HG03469 (cell line): ENCODE data around the gene MGST1.

Source experiments
- ATAC-seq: cut with Tn5 transposase; IDR thresholded peaks from one replicate; pipeline ENCODE4 v1.9.1; 2021; ENCODE audit warnings: mild to moderate bottlenecking, moderate library complexity, moderate number of reproducible peaks; ENCODE audit not compliant: unreplicated experiment

MGST1 gene, protein sequence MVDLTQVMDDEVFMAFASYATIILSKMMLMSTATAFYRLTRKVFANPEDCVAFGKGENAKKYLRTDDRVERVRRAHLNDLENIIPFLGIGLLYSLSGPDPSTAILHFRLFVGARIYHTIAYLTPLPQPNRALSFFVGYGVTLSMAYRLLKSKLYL

GRCh38 chr12:16347391-16348298 lies at the start of gene MGST1:
TSS of gene MGST1 (plus strand) at chr12:16347645. CDS start at chr12:16354253, 6,608 bp downstream.
- ATAC-seq = no peak

- no peak for ATAC-seq
These were observed 48.0 kb upstream of the MGST1 start for GRCh38 chr12:16299403-16299802.

- ATAC-seq = no peak
These were observed 47.3 kb upstream of the MGST1 start for GRCh38 chr12:16300122-16300521.

DNA sequence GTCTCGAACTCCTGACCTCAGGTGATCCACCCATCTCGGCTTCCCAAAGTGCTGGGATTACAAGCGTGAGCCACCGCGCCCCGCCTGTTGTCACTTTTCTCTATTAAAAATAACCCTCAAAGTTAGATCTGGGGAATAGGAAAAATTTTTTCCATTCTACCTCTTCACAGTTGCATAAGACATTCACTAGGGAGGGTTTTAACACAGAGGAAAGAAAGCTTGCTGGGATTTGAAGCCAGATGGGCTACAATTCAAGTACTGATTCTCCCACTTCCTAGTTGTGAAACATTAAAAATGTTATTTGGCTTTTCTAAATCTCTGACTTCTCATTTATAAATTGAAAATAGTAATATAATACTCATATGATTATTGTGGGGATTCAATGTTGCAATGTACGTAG lies 46.7 kb upstream of the MGST1 start:
- no peak for ATAC-seq

- ATAC-seq = no peak
These were observed 43.5 kb upstream of the MGST1 start for GRCh38 chr12:16303939-16304338.

- ATAC-seq = no peak
These were observed 39.5 kb upstream of the MGST1 start for GRCh38 chr12:16307856-16308475.

DNA sequence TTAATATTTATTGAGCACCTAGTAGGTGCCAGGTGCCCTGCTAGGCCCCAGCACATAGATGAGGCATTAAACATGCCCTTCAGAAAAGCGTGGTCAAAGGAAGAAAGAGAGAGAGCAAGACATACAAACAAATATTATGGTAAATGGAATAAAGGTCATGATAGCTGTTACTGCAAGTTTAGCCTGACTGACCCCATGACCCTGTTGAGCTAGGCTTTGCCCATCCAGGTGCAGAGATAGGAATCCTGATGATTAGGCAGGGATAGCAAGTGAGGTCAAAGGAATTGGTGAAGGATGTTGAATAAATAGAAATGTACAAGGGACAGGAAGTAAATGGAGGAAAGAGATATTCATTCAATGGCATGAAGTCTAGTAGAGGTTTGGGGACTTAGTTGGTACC lies 36.5 kb upstream of the MGST1 start:
- no peak for ATAC-seq

- no peak for ATAC-seq
These were observed 24.4 kb upstream of the MGST1 start for GRCh38 chr12:16323010-16323409.

DNA sequence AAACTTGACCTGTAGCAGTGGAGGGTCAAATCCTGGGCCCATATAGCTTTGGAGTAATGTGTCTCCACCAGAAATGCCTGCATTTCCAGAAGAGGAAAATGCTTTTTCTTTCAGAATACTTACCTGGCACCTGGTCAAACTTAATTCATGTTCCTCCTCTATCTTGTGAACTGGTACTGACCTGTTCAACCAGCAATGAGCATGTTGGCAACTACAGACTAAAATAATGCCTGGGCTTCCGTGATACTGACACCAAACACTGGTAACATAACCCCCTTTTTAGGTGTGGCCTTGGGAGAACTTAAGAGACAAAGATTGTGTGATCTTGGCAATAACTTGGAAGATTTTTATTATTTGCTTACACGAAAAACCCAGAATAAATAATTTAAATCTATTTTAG lies 23.8 kb upstream of the MGST1 start:
- no peak for ATAC-seq

DNA sequence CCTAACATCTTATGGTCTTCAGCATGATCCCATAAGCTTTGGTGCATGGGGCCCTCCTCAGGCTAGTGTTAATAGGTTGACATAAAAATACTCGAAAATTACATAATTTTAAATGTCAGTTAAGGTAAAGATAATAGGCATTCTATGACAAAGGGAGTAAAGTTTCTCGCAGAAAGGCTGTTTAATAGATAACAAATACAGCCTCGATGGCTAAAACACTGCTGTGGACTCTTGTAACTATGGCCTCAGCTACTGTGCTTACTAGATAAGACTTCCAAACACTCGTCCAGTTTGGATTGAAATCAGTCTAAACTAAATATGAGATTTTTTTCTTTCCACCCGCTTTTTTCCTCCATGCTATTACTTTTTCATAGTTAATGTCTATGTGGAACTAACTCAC lies 23.2 kb upstream of the MGST1 start:
- no peak for ATAC-seq

- no peak for ATAC-seq
These were observed 22.7 kb upstream of the MGST1 start for GRCh38 chr12:16324772-16325171.

- no peak for ATAC-seq
These were observed 22.0 kb upstream of the MGST1 start for GRCh38 chr12:16325426-16325825.

- ATAC-seq = no peak
These were observed 19.5 kb upstream of the MGST1 start for GRCh38 chr12:16327963-16328362.

DNA sequence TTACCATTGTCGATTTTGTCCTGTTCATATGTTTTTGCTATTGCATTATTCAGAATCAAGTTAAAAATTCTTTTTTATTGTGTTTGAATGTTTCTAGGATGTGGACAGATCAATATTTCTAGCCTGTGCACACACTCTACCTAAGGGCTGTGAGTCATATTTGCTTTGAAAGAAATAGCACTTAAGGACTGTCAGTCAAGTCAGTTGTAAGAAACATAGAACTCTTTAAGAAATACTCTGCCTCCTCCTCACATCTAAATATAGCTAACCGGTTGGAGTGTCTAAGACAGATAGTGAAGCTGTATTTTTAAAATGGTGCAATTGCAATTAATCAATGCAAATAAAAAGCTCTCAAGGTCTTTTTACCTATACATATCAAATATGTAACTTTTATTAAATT lies 17.9 kb upstream of the MGST1 start:
- ATAC-seq = no peak

GRCh38 chr12:16330560-16330959 lies 16.9 kb upstream of the MGST1 start:
- ATAC-seq = no peak

DNA sequence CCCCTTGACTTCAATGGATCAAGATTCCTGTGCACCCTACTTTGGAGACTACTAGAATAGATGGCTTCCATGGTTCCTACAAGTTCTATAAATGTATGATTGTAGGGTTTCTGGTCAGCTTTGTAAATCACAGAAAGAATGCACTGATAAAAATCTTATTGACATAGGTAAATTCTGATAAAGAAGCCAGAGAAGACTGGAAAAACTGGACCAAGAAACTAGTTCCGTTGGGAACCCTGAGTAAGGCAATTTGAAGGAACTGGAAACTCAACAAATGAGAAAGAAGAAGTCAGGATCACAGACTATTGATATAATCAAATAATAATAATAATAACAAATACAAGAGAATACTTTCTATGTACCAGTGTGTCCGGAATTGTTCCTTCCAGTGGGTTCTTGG lies 15.4 kb upstream of the MGST1 start:
- no peak for ATAC-seq

- no peak for ATAC-seq
These were observed 11.6 kb upstream of the MGST1 start for GRCh38 chr12:16335838-16336237.

DNA sequence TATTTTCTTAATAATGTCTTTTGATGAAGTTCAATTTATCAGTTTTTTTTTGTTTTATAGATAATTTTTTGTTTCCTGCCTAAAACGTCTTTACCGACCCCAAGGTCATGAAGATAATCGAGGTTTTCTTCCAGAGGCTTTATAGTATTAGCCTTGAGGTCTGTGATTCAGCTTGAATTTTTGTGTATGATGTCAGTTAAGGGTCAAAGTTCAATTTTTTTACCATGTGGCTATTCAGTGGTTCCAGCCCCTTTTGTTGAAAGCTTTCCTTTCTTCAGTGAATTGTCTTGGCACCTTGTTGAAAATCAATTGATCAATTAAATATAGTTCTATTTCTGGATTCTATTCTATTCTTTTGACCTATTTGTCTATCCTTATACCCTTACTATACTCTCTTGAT lies 3.2 kb upstream of the MGST1 start:
- no peak for ATAC-seq

GRCh38 chr12:16345105-16345504 lies 2.3 kb upstream of the MGST1 start:
- no peak for ATAC-seq

- no peak for ATAC-seq
These were observed 487 bp upstream of the MGST1 start for GRCh38 chr12:16346958-16347357.

DNA sequence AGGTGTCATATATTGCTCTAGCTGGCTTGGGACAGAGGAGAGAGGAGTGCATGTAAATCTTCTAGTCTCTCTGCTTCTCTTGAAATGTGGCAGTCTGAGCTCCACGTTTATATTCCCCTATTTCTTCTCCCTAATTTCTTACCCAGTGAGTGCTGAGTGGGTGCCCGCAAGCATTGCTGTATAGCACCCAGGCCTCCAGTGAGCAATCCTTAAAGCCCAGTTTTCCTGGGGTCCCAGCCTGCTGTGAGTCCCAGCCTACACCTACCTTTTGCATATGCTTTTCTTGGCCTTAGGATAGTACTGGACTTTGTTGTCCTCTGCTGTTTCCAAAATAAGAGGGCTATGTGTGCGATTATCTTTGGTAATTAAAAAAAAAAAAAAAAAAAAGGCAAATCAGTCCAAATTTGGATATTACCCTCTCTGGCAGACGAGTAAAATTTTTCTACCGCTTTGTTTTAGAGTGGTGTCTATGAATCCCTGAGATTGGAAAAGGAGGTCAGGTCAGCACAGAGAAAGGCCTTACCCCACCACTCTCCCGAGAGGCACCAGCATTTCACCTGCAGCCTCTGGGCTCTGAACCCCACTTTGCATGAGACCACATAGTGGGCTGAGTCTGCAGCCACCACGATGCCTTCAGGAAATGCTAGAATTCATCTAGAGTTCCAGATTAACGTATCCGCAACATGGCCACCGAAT lies 1.1 kb downstream of the MGST1 start:
- ATAC-seq = no peak

GRCh38 chr12:16349131-16349460 lies 1.7 kb downstream of the MGST1 start:
- ATAC-seq = no peak
